Peyer's patch (tissue), 4 donors: Measurements from ENCODE around the gene OTOP3.

ENCODE experiments used
- CTCF ChIP-seq, 6 experiments: fragments of 450-650 bp in 4 of 6; fragments of 200-600 bp in 2 of 6; sonication (generic) in 1 of 6; IDR thresholded peaks; one replicate each; pipeline ENCODE4 v1.5.1; 2017 to 2019; ENCODE audit warnings: antibody characterized with exemption in 6 of 6, mild to moderate bottlenecking in 3 of 6, moderate library complexity in 1 of 6
- POLR2A ChIP-seq, 2 donors: fragments of 450-650 bp; IDR thresholded peaks; one replicate each; pipeline ENCODE4 v1.5.1; 2017; ENCODE audit warnings: antibody characterized with exemption in 2 of 2, mild to moderate bottlenecking in 2 of 2, moderate library complexity in 2 of 2

- no peak for TF ChIP-seq CTCF (IDR thresholded peaks at IDR 0.05)
- TF ChIP-seq POLR2A (IDR thresholded peaks at IDR 0.05), result no peak
These were observed 18.4 kb downstream of the OTOP3 start for GRCh38 chr17:74954115-74954514.
